Peyer's patch (tissue), 4 donors: ENCODE data around the gene ANKRD28. TPM values are rescaled to one million over a fixed set of nuclear protein-coding genes. Genes with fewer than 3 reads are reported as not detected.
A peak's percentile ranks its signal among the peaks of the same experiment; 100 is the strongest.

ENCODE experiments used
- DNase-seq, 3 donors: peaks; one replicate each; pipeline ENCODE4 v3.0.0-alpha.2; 2017 to 2019
- H3K27ac ChIP-seq, 4 donors: fragments of 200-600 bp; sonication (generic); one replicate each; pipeline ENCODE4 v1.5.1; 2016 to 2019
- H3K27me3 ChIP-seq, 2 donors: fragments of 200-600 bp; sonication (generic); one replicate each; pipeline ENCODE4 v1.5.1; 2019
- H3K36me3 ChIP-seq, 3 donors: fragments of 200-600 bp; sonication (generic); one replicate each; pipeline ENCODE4 v1.5.1; 2016 to 2019
- H3K4me1 ChIP-seq, 4 donors: fragments of 200-600 bp; sonication (generic); one replicate each; pipeline ENCODE4 v1.5.1; 2016 to 2019
- H3K4me3 ChIP-seq, 4 donors: fragments of 200-600 bp; sonication (generic); 1 replicate in 3 of 4; 2 replicates in 1 of 4; pipeline ENCODE4 v1.5.1; 2016 to 2019; ENCODE audit warnings: mild to moderate bottlenecking in 1 of 4
- H3K9me3 ChIP-seq, 4 donors: fragments of 200-600 bp; sonication (generic); one replicate each; pipeline ENCODE4 v1.5.1; 2016 to 2019; ENCODE audit warnings: mild to moderate bottlenecking in 1 of 4
- POLR2A ChIP-seq, 2 donors: fragments of 450-650 bp; IDR thresholded peaks; one replicate each; pipeline ENCODE4 v1.5.1; 2017; ENCODE audit warnings: antibody characterized with exemption in 2 of 2, mild to moderate bottlenecking in 2 of 2, moderate library complexity in 2 of 2
- total RNA-seq, 4 donors: library from RNA; depleted of rRNA; stranded (reverse); fragments of >200 nt; gene quantifications; one replicate each; pipeline ENCODE4 v1.1.0, GENCODE V29; 2016
- TF ChIP-seq, protein P1 (sequence below), 6 experiments: fragments of 450-650 bp in 4 of 6; fragments of 200-600 bp in 2 of 6; sonication (generic) in 1 of 6; IDR thresholded peaks; one replicate each; pipeline ENCODE4 v1.5.1; 2017 to 2019; ENCODE audit warnings: antibody characterized with exemption in 6 of 6, mild to moderate bottlenecking in 3 of 6, moderate library complexity in 1 of 6

Gene ANKRD28
- total RNA-seq, 4 donors from 2014 or later = 45.4 to 83.3 (median 46.4) TPM

DNA sequence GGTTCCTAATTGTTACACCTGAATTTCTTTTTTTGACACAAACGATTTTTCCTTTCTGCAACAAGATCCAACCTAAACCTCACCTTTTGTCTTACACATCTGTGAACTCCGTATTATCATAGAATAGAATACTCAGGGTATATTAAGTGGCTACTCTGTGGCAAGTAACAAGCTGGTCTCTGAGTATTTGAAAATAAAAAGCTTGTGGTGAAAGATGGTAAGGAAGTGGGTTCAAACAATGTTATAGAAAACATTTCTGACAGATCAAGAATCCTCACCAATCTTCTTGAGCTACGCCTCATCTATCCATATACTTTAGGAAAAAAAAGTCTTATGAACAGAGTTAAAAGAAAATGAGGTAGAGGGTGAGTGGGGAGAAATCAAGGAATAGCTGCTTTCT is 3.5 kb upstream of the ANKRD28 start:
- Histone ChIP-seq H3K4me1 (peaks cover 0 to 8% (median 4%) of the 10 kb centered on the region in 4 donors), H3K4me3 (no peak overlapping the region), H3K36me3 (no peaks in the 10 kb centered on the region), H3K27ac (no peak overlapping the region), H3K9me3 (no peaks in the 10 kb centered on the region), H3K27me3 (no peaks in the 10 kb centered on the region)
- DNase-seq = no peak
- TF ChIP-seq, protein P1, sequence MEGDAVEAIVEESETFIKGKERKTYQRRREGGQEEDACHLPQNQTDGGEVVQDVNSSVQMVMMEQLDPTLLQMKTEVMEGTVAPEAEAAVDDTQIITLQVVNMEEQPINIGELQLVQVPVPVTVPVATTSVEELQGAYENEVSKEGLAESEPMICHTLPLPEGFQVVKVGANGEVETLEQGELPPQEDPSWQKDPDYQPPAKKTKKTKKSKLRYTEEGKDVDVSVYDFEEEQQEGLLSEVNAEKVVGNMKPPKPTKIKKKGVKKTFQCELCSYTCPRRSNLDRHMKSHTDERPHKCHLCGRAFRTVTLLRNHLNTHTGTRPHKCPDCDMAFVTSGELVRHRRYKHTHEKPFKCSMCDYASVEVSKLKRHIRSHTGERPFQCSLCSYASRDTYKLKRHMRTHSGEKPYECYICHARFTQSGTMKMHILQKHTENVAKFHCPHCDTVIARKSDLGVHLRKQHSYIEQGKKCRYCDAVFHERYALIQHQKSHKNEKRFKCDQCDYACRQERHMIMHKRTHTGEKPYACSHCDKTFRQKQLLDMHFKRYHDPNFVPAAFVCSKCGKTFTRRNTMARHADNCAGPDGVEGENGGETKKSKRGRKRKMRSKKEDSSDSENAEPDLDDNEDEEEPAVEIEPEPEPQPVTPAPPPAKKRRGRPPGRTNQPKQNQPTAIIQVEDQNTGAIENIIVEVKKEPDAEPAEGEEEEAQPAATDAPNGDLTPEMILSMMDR (IDR thresholded peaks at IDR 0.05) = no peak
- no peak for TF ChIP-seq POLR2A (IDR thresholded peaks at IDR 0.05)

- Histone ChIP-seq H3K4me3 (no peak overlapping the region), H3K9me3 (no peaks in the 10 kb centered on the region), H3K36me3 (no peaks in the 10 kb centered on the region), H3K4me1 (peaks cover 0 to 8% (median 4%) of the 10 kb centered on the region in 4 donors), H3K27me3 (no peaks in the 10 kb centered on the region), H3K27ac (peak overlapping the region in 1 of 4 donors; percentile 23)
- TF ChIP-seq, protein P1 (IDR thresholded peaks at IDR 0.05) = no peak
- TF ChIP-seq POLR2A (IDR thresholded peaks at IDR 0.05) = no peak
- DNase-seq = no peak
Measured at GRCh38 chr3:15800780-15801179, 3.0 kb upstream of the ANKRD28 start.

- Histone ChIP-seq H3K4me3 (no peak overlapping the region), H3K36me3 (no peaks in the 10 kb centered on the region), H3K9me3 (no peaks in the 10 kb centered on the region), H3K27me3 (no peaks in the 10 kb centered on the region), H3K4me1 (peaks cover 0 to 8% (median 4%) of the 10 kb centered on the region in 4 donors), H3K27ac (peak overlapping the region in 2 of 4 donors; percentile 20 to 23)
- DNase-seq = no peak
- no peak for TF ChIP-seq POLR2A (IDR thresholded peaks at IDR 0.05)
- TF ChIP-seq, protein P1 (IDR thresholded peaks at IDR 0.05) = no peak
Measured at GRCh38 chr3:15800327-15800726, 2.5 kb upstream of the ANKRD28 start.

GRCh38 chr3:15798533-15799245 is 910 bp upstream of the ANKRD28 start:
- no peaks in the 10 kb centered on the region for H3K27me3 ChIP-seq
- TF ChIP-seq, protein P1 (IDR thresholded peaks at IDR 0.05) = no peak
- no peak for TF ChIP-seq POLR2A (IDR thresholded peaks at IDR 0.05)
- no peaks in the 10 kb centered on the region for H3K36me3 ChIP-seq
- H3K4me3 ChIP-seq = no peak overlapping the region
- H3K27ac ChIP-seq = peak overlapping the region in 1 of 4 donors; percentile 80
- H3K4me1 ChIP-seq = peaks cover 0 to 11% (median 4%) of the 10 kb centered on the region in 4 donors
- H3K9me3 ChIP-seq = no peaks in the 10 kb centered on the region
- no peak for DNase-seq

GRCh38 chr3:15796771-15797641 is 773 bp downstream of the ANKRD28 start:
- no peaks in the 10 kb centered on the region for H3K27me3 ChIP-seq
- H3K36me3 ChIP-seq = no peaks in the 10 kb centered on the region
- H3K27ac ChIP-seq = peak overlapping the region; percentile 61 to 80 (median 65)
- H3K4me3 ChIP-seq = peak overlapping the region; percentile 7 to 42 (median 28)
- DNase-seq = no peak
- TF ChIP-seq, protein P1 (IDR thresholded peaks at IDR 0.05) = no peak
- no peak for TF ChIP-seq POLR2A (IDR thresholded peaks at IDR 0.05)
- H3K9me3 ChIP-seq = no peaks in the 10 kb centered on the region
- peaks cover 0 to 14% (median 4%) of the 10 kb centered on the region in 4 donors for H3K4me1 ChIP-seq
